Astrocyte (in vitro differentiated cells and primary cell): ENCODE results near the gene CNTN2.

Source experiments
- CTCF ChIP-seq: IDR thresholded peaks from 2 replicates; pipeline ENCODE4 v1.5.1; 2011; ENCODE audit warnings: low read depth, mild to moderate bottlenecking, inconsistent platforms, low read length, moderate library complexity; ENCODE audit not compliant: insufficient read depth
- EZH2 ChIP-seq: IDR thresholded peaks from 2 replicates; pipeline ENCODE4 v1.6.1; 2012; ENCODE audit warnings: mild to moderate bottlenecking, low read length, inconsistent platforms; ENCODE audit not compliant: insufficient read depth

GRCh38 chr1:205003358-205004131 lies 39.5 kb upstream of the CNTN2 start:
- TF ChIP-seq CTCF (no peak), EZH2 (no peak)
